22Rv1 (cell line): Measurements from ENCODE around the gene HSD17B1.

ENCODE experiments used
- ZFX ChIP-seq: fragments of 450-650 bp; IDR thresholded peaks from 2 replicates; pipeline ENCODE4 v1.6.1; 2017; ENCODE audit warnings: antibody characterized with exemption, borderline replicate concordance
- TF ChIP-seq, protein P1 (sequence below): fragments of 450-650 bp; IDR thresholded peaks from 2 replicates; pipeline ENCODE4 v1.5.1; 2017; ENCODE audit warnings: mild to moderate bottlenecking

DNA sequence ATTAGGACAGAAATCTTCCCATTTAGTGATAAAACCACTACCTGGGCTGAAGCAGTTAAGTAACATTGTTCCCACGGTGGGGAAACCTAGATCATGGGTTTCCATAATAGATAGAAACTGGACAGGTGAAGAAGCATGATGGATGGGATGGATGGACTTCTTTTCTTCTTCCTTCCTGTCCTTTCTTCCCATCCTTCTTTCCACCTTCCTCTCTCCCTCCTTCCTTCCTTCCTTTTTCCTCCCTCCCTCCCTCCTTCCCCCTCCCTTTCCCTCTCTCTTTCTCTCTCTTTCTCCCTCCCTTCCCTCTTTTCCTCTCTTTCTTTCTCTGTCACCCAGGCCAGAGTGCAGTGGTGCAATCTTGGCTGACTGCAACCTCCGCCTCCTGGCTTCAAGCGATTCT lies 21.7 kb downstream of the HSD17B1 start:
- TF ChIP-seq, protein P1, sequence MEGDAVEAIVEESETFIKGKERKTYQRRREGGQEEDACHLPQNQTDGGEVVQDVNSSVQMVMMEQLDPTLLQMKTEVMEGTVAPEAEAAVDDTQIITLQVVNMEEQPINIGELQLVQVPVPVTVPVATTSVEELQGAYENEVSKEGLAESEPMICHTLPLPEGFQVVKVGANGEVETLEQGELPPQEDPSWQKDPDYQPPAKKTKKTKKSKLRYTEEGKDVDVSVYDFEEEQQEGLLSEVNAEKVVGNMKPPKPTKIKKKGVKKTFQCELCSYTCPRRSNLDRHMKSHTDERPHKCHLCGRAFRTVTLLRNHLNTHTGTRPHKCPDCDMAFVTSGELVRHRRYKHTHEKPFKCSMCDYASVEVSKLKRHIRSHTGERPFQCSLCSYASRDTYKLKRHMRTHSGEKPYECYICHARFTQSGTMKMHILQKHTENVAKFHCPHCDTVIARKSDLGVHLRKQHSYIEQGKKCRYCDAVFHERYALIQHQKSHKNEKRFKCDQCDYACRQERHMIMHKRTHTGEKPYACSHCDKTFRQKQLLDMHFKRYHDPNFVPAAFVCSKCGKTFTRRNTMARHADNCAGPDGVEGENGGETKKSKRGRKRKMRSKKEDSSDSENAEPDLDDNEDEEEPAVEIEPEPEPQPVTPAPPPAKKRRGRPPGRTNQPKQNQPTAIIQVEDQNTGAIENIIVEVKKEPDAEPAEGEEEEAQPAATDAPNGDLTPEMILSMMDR, result no peak
- no peak for TF ChIP-seq ZFX
